ENCODE results near the gene UMPS. TPM values are rescaled to one million over a fixed set of nuclear protein-coding genes. Genes with fewer than 3 reads are reported as not detected.

UMPS gene
- total and polyA plus RNA-seq, 9 of the 15 experiments (the other 6 are each of a cell fraction or from before 2014, with no cell fraction given) = 28.9 to 91.0 (median 45.9) TPM

- TF ChIP-seq IRF9 (tag; IDR thresholded peaks at IDR 0.05) = no peak
- TF ChIP-seq, protein P1, sequence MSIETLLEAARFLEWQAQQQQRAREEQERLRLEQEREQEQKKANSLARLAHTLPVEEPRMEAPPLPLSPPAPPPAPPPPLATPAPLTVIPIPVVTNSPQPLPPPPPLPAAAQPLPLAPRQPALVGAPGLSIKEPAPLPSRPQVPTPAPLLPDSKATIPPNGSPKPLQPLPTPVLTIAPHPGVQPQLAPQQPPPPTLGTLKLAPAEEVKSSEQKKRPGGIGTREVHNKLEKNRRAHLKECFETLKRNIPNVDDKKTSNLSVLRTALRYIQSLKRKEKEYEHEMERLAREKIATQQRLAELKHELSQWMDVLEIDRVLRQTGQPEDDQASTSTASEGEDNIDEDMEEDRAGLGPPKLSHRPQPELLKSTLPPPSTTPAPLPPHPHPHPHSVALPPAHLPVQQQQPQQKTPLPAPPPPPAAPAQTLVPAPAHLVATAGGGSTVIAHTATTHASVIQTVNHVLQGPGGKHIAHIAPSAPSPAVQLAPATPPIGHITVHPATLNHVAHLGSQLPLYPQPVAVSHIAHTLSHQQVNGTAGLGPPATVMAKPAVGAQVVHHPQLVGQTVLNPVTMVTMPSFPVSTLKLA (conservative IDR thresholded peaks at IDR 0.05) = no peak
Observed at GRCh38 chr3:124699051-124699450, 31.2 kb upstream of the UMPS start (continued).

GRCh38 chr3:124699686-124700396 lies 30.4 kb upstream of the UMPS start:
- Histone ChIP-seq H3K36me3 (ENCODE audit: control insufficient read depth, insufficient read depth, low read length) (no peaks in the 10 kb centered on the region), H3K9me3 (replicated peaks; ENCODE audit: control insufficient read depth, insufficient read depth, low read depth, low read length) (no peaks in the 10 kb centered on the region), H3K27me3 (ENCODE audit: control insufficient read depth in 2 of 2, insufficient read depth in 2 of 2, low read length in 2 of 2) (peaks cover 2 to 13% of the 10 kb centered on the region in 2 experiments; a peak in 4 of 5 replicates), H3K9ac (ENCODE audit: insufficient read depth in 1 of 2, low read depth in 2 of 2, low read length in 2 of 2) (no peak overlapping the region), H3K4me2 (ENCODE audit: insufficient read depth, low read length) (no peak overlapping the region), H3K9me1 (ENCODE audit: control insufficient read depth, insufficient read depth, low read length) (no peaks in the 10 kb centered on the region), H3K79me2 (ENCODE audit: control insufficient read depth, insufficient read depth, low read length) (no peaks in the 10 kb centered on the region), H2AFZ (ENCODE audit: low read depth, low read length) (no peak overlapping the region), H4K20me1 (replicated peaks; ENCODE audit: control insufficient read depth, insufficient read depth, low read length) (no peaks in the 10 kb centered on the region), H3K27ac (ENCODE audit: extremely low read depth, low read depth, low read length) (no peak overlapping the region), H3K4me1 (replicated peaks in 1 of 2; ENCODE audit: control insufficient read depth in 2 of 2, insufficient read depth in 2 of 2, low read length in 2 of 2) (no peaks in the 10 kb centered on the region; a peak in 1 of 5 replicates), H3K4me3 (no peak overlapping the region)
- DNase-seq (ENCODE audit: extremely low read depth in 1 of 4, low spot score in 3 of 4) (peak in 1 of 4 experiments; percentile 16), FAIRE-seq (no peak), ATAC-seq (peak; percentile 39)
- intact Hi-C loops (cut with micrococcal nuclease) (no loop called here), in situ Hi-C loops (cut with MboI) (no loop called here)
- ChIA-PET POLR2A (interaction anchor here (1.0 kb wide), 1 partner anchor 10 kb away, joined by 3 read pairs; no protein-coding TSS in a partner anchor), CTCF (ENCODE audit: low intra/inter-chr PET ratio) (no interaction called here)
- BruUV-seq (replicated peaks) = no TSS peak
- 7% methylated on average over 12 of the region's 12 CpGs for WGBS (ENCODE audit: insufficient coverage, low coverage, missing lambda C conversion rate)
- TF ChIP-seq U2AF2 (optimal IDR thresholded peaks at IDR 0.05; ENCODE audit: low read depth, low read length) (no peak), CSDE1 (IDR thresholded peaks at IDR 0.05) (no peak), POU5F1 (IDR thresholded peaks at IDR 0.05; ENCODE audit: borderline replicate concordance, low read depth, low read length, partially characterized antibody) (no peak), ERF (CRISPR knock-in tag; IDR thresholded peaks at IDR 0.05) (no peak), CHCHD3 (CRISPR knock-in tag; IDR thresholded peaks at IDR 0.05) (no peak)
- TF ChIP-seq, protein P2, sequence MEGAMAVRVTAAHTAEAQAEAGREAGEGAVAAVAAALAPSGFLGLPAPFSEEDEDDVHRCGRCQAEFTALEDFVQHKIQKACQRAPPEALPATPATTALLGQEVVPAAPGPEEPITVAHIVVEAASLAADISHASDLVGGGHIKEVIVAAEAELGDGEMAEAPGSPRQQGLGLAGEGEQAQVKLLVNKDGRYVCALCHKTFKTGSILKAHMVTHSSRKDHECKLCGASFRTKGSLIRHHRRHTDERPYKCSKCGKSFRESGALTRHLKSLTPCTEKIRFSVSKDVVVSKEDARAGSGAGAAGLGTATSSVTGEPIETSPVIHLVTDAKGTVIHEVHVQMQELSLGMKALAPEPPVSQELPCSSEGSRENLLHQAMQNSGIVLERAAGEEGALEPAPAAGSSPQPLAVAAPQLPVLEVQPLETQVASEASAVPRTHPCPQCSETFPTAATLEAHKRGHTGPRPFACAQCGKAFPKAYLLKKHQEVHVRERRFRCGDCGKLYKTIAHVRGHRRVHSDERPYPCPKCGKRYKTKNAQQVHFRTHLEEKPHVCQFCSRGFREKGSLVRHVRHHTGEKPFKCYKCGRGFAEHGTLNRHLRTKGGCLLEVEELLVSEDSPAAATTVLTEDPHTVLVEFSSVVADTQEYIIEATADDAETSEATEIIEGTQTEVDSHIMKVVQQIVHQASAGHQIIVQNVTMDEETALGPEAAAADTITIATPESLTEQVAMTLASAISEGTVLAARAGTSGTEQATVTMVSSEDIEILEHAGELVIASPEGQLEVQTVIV (CRISPR knock-in tag; IDR thresholded peaks at IDR 0.05; ENCODE audit: borderline replicate concordance) = no peak
- TF ChIP-seq, protein P3, sequence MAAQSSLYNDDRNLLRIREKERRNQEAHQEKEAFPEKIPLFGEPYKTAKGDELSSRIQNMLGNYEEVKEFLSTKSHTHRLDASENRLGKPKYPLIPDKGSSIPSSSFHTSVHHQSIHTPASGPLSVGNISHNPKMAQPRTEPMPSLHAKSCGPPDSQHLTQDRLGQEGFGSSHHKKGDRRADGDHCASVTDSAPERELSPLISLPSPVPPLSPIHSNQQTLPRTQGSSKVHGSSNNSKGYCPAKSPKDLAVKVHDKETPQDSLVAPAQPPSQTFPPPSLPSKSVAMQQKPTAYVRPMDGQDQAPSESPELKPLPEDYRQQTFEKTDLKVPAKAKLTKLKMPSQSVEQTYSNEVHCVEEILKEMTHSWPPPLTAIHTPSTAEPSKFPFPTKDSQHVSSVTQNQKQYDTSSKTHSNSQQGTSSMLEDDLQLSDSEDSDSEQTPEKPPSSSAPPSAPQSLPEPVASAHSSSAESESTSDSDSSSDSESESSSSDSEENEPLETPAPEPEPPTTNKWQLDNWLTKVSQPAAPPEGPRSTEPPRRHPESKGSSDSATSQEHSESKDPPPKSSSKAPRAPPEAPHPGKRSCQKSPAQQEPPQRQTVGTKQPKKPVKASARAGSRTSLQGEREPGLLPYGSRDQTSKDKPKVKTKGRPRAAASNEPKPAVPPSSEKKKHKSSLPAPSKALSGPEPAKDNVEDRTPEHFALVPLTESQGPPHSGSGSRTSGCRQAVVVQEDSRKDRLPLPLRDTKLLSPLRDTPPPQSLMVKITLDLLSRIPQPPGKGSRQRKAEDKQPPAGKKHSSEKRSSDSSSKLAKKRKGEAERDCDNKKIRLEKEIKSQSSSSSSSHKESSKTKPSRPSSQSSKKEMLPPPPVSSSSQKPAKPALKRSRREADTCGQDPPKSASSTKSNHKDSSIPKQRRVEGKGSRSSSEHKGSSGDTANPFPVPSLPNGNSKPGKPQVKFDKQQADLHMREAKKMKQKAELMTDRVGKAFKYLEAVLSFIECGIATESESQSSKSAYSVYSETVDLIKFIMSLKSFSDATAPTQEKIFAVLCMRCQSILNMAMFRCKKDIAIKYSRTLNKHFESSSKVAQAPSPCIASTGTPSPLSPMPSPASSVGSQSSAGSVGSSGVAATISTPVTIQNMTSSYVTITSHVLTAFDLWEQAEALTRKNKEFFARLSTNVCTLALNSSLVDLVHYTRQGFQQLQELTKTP (IDR thresholded peaks at IDR 0.05; ENCODE audit: low read depth in 1 of 2, partially characterized antibody in 2 of 2) = no peak
